Dermis lymphatic vessel endothelial cell (primary cell): Measurements from ENCODE around the gene GALNTL6. TPM values are rescaled to one million over a fixed set of nuclear protein-coding genes. Genes with fewer than 3 reads are reported as not detected.

Experiments used
- total RNA-seq: library from RNA; depleted of rRNA; stranded (reverse); fragments of >200 nt; gene quantifications from 2 replicates; pipeline ENCODE4 v1.2.1, GENCODE V29; 2014

The GALNTL6 gene
- not detected in 2 replicates for total RNA-seq

GRCh38 chr4:171812665-171813525, at the start of gene GALNTL6:
Gene GALNTL6, plus strand, starts transcription at chr4:171813404.

